PFSK-1 (cell line): ENCODE data around the gene STAG3.

Experiments
- FOXP2 ChIP-seq: optimal IDR thresholded peaks from 2 replicates; pipeline ENCODE3; 2011; ENCODE audit warnings: borderline replicate concordance, control low read depth, inconsistent platforms; ENCODE audit not compliant: insufficient read depth; ENCODE audit errors: extremely low read length, extremely low read depth
- POLR2AphosphoS5 ChIP-seq: IDR thresholded peaks from 2 replicates; pipeline ENCODE4 v1.6.1; 2012; ENCODE audit warnings: low read depth, mild to moderate bottlenecking, control low read depth, low read length, moderate library complexity
- SIN3A ChIP-seq: IDR thresholded peaks from 2 replicates; pipeline ENCODE4 v1.6.1; 2012; ENCODE audit warnings: mild to moderate bottlenecking, low read length, moderate library complexity, borderline replicate concordance; ENCODE audit not compliant: insufficient read depth
- TAF1 ChIP-seq: IDR thresholded peaks from 2 replicates; pipeline ENCODE4 v1.6.1; 2012; ENCODE audit warnings: low read length, control low read depth, borderline replicate concordance; ENCODE audit not compliant: insufficient read depth
- TF ChIP-seq, protein P1 (sequence below), 2 experiments: IDR thresholded peaks; 2 replicates each; pipeline versions ENCODE4 v1.6.1 to v1.8.0; 2011 to 2012; ENCODE audit warnings: low read depth in 2 of 2, low read length in 2 of 2, control low read depth in 1 of 2, inconsistent platforms in 1 of 2, mild to moderate bottlenecking in 1 of 2, moderate library complexity in 1 of 2; ENCODE audit not compliant: insufficient read depth in 1 of 2

The STAG3 gene

DNA sequence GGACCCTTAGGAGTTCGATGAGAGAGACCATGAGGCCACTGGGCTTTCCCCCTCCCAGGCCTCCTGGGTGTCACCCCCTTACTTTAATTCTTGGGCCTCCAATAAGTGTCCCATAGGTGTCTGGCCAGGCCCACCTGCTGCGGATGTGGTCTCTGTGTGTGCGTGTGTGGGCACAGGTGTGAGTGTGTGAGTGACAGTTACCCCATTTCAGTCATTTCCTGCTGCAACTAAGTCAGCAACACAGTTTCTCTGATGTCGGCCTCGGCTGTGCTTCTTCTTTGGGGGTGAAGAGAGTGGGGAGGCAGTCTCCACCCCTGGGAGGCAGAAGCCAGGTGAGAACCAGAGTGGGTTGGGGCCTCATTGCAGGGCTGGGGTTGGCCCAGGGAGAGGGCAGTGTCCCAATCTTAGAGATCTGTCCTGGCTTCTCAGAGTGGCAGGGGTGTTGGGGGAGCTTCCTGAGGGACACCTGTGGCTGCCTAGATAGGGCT is 43.6 kb downstream of the STAG3 start:
- TF ChIP-seq FOXP2 (no peak), POLR2AphosphoS5 (no peak), SIN3A (no peak)
- TF ChIP-seq, protein P1, sequence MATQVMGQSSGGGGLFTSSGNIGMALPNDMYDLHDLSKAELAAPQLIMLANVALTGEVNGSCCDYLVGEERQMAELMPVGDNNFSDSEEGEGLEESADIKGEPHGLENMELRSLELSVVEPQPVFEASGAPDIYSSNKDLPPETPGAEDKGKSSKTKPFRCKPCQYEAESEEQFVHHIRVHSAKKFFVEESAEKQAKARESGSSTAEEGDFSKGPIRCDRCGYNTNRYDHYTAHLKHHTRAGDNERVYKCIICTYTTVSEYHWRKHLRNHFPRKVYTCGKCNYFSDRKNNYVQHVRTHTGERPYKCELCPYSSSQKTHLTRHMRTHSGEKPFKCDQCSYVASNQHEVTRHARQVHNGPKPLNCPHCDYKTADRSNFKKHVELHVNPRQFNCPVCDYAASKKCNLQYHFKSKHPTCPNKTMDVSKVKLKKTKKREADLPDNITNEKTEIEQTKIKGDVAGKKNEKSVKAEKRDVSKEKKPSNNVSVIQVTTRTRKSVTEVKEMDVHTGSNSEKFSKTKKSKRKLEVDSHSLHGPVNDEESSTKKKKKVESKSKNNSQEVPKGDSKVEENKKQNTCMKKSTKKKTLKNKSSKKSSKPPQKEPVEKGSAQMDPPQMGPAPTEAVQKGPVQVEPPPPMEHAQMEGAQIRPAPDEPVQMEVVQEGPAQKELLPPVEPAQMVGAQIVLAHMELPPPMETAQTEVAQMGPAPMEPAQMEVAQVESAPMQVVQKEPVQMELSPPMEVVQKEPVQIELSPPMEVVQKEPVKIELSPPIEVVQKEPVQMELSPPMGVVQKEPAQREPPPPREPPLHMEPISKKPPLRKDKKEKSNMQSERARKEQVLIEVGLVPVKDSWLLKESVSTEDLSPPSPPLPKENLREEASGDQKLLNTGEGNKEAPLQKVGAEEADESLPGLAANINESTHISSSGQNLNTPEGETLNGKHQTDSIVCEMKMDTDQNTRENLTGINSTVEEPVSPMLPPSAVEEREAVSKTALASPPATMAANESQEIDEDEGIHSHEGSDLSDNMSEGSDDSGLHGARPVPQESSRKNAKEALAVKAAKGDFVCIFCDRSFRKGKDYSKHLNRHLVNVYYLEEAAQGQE (IDR thresholded peaks at IDR 0.05; ENCODE audit: insufficient read depth in 1 of 2, low read depth in 2 of 2, low read length in 2 of 2): no peak

GRCh38 chr7:100221767-100222444 is 44.2 kb downstream of the STAG3 start:
- TF ChIP-seq POLR2AphosphoS5: no peak
- no peak for TF ChIP-seq SIN3A
- TF ChIP-seq FOXP2: no peak
- TF ChIP-seq, protein P1 (IDR thresholded peaks at IDR 0.05; ENCODE audit: insufficient read depth in 1 of 2, low read depth in 2 of 2, low read length in 2 of 2): no peak
- no peak for TF ChIP-seq TAF1

DNA sequence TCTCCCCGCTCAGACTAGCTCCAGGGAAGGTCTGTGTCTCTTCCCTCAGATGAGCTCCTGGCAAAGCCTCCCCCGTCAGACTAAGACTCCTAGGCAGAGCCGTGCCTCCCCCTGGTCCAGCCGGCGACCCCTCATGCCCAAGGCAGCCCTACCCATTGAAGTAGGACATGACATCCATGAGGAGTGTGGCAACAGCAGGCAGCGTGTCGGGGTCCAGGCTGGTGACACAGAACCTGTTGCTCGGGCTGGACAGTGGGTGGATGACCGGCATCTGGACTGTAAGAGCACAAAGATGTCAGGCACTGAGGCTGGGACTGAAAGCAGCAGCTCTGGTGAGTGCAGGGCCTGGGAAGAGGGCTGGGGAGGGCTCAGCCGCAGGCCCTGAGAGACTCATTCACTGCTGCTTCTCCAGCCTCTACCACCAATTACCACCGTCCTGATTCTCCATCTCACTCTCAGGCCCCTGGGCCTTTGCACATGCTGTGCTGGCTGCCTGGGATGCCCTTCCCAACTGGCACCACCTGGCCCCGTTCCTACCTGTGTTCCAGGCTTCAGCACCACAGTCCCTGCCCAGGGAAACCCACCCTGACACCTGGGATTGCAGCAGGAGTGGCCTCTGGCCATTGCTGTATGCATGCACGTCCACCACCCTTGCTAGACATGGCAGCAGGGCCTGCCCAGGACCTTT is 44.9 kb downstream of the STAG3 start:
- TF ChIP-seq, protein P1 (IDR thresholded peaks at IDR 0.05; ENCODE audit: insufficient read depth in 1 of 2, low read depth in 2 of 2, low read length in 2 of 2): no peak
- TF ChIP-seq TAF1: no peak

DNA sequence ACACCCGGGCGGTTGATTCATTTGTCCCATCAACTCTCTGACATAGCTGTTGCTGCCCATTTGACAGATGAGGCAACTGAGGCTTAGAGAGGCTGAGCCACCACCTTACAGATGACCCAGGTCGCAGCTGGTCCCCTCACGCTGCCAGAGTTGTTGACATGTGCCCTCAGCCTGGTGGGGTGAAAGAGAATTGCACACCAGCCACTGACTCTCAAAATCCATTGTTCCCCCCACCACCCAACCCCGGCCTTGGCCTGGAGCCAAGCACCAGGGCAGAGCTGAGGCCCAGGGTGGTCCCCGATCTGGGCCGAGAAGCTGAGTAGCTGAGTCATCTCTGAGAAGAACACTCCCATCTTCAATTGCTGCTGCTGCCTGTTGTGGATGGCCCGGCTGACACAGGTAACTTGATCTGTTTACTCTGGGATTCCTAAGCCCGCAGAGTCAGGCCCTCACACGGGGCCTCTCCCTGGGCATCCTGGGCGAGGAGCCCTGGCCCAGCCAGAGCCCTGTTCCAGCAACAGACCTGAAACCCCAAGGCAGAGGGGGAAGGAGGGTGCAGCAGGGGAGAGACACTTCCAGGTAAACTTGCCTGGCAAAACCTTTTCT is 69.5 kb downstream of the STAG3 start:
- no peak for TF ChIP-seq SIN3A
- TF ChIP-seq POLR2AphosphoS5: no peak
- TF ChIP-seq FOXP2: peak; percentile 39
- TF ChIP-seq, protein P1 (IDR thresholded peaks at IDR 0.05; ENCODE audit: insufficient read depth in 1 of 2, low read depth in 2 of 2, low read length in 2 of 2): no peak
